ENCODE measurements around the gene GORASP1. TPM values are rescaled to one million over a fixed set of nuclear protein-coding genes. Genes with fewer than 3 reads are reported as not detected.

The GORASP1 gene
- total RNA-seq, 4 donors from 2014 or later: 32.3 to 73.4 (median 47.5) TPM

DNA sequence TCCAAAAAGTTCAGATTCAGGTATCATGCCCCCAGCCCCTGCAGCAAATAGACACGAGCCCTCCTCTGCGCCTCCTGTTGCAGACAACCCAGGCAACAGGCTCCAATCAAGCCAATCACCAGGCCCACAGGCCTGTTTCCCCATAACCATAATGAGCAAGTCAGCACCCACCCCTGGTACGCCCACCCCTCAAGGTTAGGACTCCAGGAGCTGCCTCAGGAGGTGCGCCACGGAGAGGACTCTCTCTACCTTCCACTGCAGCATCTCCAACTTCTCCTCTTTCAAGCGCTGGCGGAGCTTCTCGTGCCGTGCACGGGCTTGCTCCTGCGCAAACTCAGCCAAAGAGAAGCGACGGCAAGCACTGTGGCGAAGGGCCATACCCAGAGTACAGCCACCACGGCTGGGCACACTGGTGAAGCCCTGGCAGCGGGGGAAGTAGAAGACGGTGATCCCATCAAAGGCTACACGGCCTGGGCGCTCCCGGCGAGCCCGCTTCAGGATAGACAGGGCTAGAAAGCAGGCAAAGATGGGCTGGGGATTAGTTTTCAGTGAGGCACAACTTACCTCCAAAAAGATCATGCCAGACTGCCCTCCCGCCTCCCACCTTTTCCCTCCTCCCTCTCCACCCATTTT is 37.4 kb upstream of the GORASP1 start:
- peak overlapping the region in 1 of 2 donors; percentile 99 for H3K27ac ChIP-seq

DNA sequence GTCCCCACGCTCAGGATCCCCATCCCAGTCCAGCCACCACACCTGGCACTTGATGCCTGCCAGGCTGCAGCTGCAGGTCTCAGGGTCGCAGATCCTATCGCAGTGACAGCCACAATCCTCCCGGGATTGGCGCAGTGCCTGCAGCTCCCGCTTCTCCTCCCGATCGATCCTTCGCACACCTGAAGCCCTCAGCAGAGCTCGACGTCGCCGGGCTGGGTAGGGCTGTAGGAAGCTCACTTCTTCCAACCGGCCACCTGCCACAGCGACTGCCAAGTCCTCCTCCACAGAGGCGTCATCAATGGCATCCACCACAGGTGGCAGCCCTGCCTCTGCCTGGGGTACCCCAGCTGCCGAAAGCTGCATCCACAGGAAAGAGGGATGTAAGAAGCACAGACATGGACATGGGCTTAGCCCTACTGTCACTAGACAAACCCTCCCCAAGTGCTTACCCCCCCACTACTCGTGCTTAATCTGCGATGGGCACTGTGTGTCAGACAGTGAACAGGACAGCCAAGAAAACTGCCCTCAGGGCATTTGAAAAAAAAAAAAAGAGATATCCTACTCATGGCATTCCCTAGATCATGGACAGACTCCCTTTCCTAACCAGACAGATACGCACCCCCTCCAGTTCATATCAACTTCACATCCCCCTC is 36.8 kb upstream of the GORASP1 start:
- Histone ChIP-seq H3K4me3 (no peak overlapping the region), H3K27ac (no peak overlapping the region), H3K4me1 (peaks cover 19 to 41% of the 10 kb centered on the region in 2 donors), H3K9me3 (no peaks in the 10 kb centered on the region), H3K36me3 (no peaks in the 10 kb centered on the region), H3K27me3 (no peaks in the 10 kb centered on the region)
- TF ChIP-seq, protein P1, sequence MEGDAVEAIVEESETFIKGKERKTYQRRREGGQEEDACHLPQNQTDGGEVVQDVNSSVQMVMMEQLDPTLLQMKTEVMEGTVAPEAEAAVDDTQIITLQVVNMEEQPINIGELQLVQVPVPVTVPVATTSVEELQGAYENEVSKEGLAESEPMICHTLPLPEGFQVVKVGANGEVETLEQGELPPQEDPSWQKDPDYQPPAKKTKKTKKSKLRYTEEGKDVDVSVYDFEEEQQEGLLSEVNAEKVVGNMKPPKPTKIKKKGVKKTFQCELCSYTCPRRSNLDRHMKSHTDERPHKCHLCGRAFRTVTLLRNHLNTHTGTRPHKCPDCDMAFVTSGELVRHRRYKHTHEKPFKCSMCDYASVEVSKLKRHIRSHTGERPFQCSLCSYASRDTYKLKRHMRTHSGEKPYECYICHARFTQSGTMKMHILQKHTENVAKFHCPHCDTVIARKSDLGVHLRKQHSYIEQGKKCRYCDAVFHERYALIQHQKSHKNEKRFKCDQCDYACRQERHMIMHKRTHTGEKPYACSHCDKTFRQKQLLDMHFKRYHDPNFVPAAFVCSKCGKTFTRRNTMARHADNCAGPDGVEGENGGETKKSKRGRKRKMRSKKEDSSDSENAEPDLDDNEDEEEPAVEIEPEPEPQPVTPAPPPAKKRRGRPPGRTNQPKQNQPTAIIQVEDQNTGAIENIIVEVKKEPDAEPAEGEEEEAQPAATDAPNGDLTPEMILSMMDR (IDR thresholded peaks at IDR 0.05): no peak
- no peak for TF ChIP-seq POLR2A (IDR thresholded peaks at IDR 0.05)
- no peak for DNase-seq
- intact Hi-C loops (cut with DNase I; ENCODE audit: low total_unique reads): no loop called here

More for the DNA sequence above, 37.4 kb upstream of the GORASP1 start:
- Histone ChIP-seq H3K4me3 (no peak overlapping the region), H3K27me3 (no peaks in the 10 kb centered on the region), H3K36me3 (no peaks in the 10 kb centered on the region), H3K4me1 (peaks cover 23 to 48% of the 10 kb centered on the region in 2 donors), H3K9me3 (no peaks in the 10 kb centered on the region)
- no peak for DNase-seq
- TF ChIP-seq POLR2A (IDR thresholded peaks at IDR 0.05): no peak
- TF ChIP-seq, protein P1 (IDR thresholded peaks at IDR 0.05): no peak
- intact Hi-C loops (cut with DNase I; ENCODE audit: low total_unique reads): no loop called here

DNA sequence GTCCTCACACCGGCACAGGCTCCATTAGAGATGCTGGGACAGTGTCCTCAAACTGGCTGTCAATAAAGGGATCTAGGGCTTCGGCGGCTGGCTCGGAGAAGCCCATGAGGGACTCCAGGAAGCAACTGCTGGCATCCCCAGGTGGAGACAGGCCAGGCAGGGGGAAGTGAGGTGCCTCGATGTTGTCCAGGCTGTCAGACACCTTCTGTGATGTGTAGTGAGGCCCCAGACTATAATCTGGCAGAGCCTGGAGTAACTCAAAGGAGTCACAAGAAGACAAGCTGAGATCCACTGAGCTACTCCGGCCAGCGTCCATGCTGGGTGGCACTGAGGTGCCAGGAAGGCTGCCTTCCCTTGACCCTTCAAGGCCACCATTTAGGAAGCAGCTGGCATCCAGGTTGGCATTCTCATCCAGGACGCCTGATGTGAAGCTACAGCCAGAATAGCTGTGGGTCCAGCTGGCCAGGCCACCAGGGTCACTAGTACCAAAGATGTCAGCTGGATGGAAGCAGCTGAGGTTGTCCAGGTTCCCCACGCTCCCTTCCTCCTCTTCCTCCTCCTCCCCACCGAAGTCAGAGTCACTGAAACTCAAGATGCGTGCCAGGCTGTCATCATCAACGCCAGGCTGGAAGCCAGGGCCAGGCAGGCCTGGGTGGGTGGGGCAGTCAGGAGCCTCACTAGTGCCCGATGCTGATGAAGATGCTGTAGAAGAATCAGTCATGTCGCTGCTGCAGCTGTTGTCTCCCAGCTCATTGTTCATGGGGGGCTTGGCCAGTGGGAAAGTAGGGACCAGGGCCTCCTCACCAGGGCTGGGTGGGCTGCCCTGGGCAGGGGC is 35.8 kb upstream of the GORASP1 start:
- H3K27me3 ChIP-seq: no peaks in the 10 kb centered on the region
- H3K36me3 ChIP-seq: no peaks in the 10 kb centered on the region
- TF ChIP-seq, protein P1 (IDR thresholded peaks at IDR 0.05): no peak
- no peak for TF ChIP-seq POLR2A (IDR thresholded peaks at IDR 0.05)
- intact Hi-C loops (cut with DNase I; ENCODE audit: low total_unique reads): no loop called here
- DNase-seq: no peak
- peaks cover 9 to 32% of the 10 kb centered on the region in 2 donors for H3K4me1 ChIP-seq
- H3K4me3 ChIP-seq: no peak overlapping the region
- H3K9me3 ChIP-seq: no peaks in the 10 kb centered on the region
- peak overlapping the region in 1 of 2 donors; percentile 53 for H3K27ac ChIP-seq

DNA sequence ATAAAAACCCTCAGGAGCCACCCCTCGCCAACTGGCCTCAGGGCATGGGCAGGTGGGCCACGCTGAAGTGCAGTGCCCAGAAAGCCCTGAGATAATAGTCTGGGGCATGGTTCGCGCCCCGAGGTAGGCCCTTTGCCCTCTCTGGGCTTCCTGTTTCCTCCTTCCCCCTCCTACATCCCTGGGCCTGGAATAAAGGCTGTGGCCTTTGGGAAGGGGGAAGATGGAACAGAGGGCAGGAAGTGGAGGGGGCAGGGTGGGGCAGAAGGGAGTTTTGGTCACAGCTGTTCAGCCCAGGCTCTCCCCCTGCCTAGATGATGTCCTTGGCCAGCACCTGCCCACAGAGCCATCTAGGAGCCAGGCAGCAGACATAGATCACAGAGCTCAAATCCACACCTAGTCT is 34.6 kb upstream of the GORASP1 start:
- Histone ChIP-seq H3K4me1 (peaks cover 0 to 21% of the 10 kb centered on the region in 2 donors), H3K9me3 (no peaks in the 10 kb centered on the region), H3K4me3 (no peak overlapping the region), H3K36me3 (no peaks in the 10 kb centered on the region), H3K27ac (peak overlapping the region; percentile 47 to 53), H3K27me3 (no peaks in the 10 kb centered on the region)
- no peak for TF ChIP-seq POLR2A (IDR thresholded peaks at IDR 0.05)
- TF ChIP-seq, protein P1 (IDR thresholded peaks at IDR 0.05): no peak
- intact Hi-C loops (cut with DNase I; ENCODE audit: low total_unique reads): no loop called here
- no peak for DNase-seq

Data from uterus (tissue), 4 donors.